Right lobe of liver (tissue), 4 donors: ENCODE measurements around the gene RBCK1.

Experiments
- POLR2A ChIP-seq: fragments of 450-650 bp; IDR thresholded peaks from one replicate; pipeline ENCODE4 v1.6.1; 2017; ENCODE audit warnings: antibody characterized with exemption, mild to moderate bottlenecking
- TF ChIP-seq, protein P1 (sequence below), 4 donors: fragments of 200-600 bp in 3 of 4; fragments of 450-650 bp in 1 of 4; IDR thresholded peaks; one replicate each; pipeline versions ENCODE4 v1.5.1 to v1.8.0; 2016 to 2022; ENCODE audit warnings: antibody characterized with exemption in 4 of 4, mild to moderate bottlenecking in 2 of 4
- donor health status: DM: no; HTN: no; CAD: no.
- donor health status: DM: no; HTN: no; CAD: no.
- donor health status: DM: no; HTN: yes; CAD: no.

DNA sequence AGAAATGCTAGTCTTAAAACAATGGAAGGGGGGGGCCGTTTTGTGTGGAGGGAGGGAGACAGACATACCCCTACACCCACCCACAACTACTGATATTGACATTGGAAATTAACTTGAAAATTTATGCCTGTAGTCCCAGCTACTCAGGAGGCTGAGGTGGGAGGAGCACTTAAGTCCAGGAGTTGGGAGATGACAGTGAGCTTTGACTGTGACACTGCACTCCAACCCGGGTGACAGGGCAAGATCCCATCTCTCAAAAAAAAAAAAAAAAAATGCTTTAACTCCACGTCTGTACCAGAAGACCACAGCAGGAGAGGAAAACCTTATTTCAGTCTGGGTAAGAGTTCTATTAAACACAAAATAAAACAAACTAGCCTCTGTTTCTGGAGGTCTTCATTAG, 52.1 kb downstream of the RBCK1 start:
- TF ChIP-seq, protein P1, sequence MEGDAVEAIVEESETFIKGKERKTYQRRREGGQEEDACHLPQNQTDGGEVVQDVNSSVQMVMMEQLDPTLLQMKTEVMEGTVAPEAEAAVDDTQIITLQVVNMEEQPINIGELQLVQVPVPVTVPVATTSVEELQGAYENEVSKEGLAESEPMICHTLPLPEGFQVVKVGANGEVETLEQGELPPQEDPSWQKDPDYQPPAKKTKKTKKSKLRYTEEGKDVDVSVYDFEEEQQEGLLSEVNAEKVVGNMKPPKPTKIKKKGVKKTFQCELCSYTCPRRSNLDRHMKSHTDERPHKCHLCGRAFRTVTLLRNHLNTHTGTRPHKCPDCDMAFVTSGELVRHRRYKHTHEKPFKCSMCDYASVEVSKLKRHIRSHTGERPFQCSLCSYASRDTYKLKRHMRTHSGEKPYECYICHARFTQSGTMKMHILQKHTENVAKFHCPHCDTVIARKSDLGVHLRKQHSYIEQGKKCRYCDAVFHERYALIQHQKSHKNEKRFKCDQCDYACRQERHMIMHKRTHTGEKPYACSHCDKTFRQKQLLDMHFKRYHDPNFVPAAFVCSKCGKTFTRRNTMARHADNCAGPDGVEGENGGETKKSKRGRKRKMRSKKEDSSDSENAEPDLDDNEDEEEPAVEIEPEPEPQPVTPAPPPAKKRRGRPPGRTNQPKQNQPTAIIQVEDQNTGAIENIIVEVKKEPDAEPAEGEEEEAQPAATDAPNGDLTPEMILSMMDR (IDR thresholded peaks at IDR 0.05), result no peak
- no peak for TF ChIP-seq POLR2A
